Liver (tissue), 9 donors: ENCODE data around the gene SRC. TPM values are rescaled to one million over a fixed set of nuclear protein-coding genes. Genes with fewer than 3 reads are reported as not detected.

Experiments used
- DNase-seq: peaks from one replicate; pipeline ENCODE4 v3.0.0-alpha.2; 2017; ENCODE audit warnings: low spot score
- H3K27ac ChIP-seq, 2 donors: one replicate each; pipeline ENCODE4 v1.7.0; 2013; ENCODE audit warnings: inconsistent platforms in 2 of 2, low read length in 2 of 2, control low read depth in 1 of 2, low read depth in 1 of 2, mild to moderate bottlenecking in 1 of 2
- H3K27me3 ChIP-seq, 4 donors: one replicate each; pipeline versions ENCODE4 v1.6.1 to v1.7.0; 2013; ENCODE audit warnings: low read length in 3 of 4, inconsistent platforms in 1 of 4, mild to moderate bottlenecking in 1 of 4, moderate library complexity in 1 of 4; ENCODE audit not compliant: control insufficient read depth in 4 of 4, insufficient read depth in 4 of 4
- H3K36me3 ChIP-seq, 4 donors: one replicate each; pipeline versions ENCODE4 v1.6.1 to v1.7.0; 2013; ENCODE audit warnings: low read length in 3 of 4, mild to moderate bottlenecking in 3 of 4, low read depth in 1 of 4, moderate library complexity in 1 of 4; ENCODE audit not compliant: control insufficient read depth in 4 of 4, insufficient read depth in 3 of 4
- H3K4me1 ChIP-seq, 4 donors: one replicate each; pipeline versions ENCODE4 v1.6.1 to v1.7.0; 2013; ENCODE audit warnings: low read length in 3 of 4, mild to moderate bottlenecking in 3 of 4, moderate library complexity in 1 of 4; ENCODE audit not compliant: control insufficient read depth in 4 of 4, insufficient read depth in 4 of 4
- H3K4me3 ChIP-seq, 3 donors: one replicate each; pipeline versions ENCODE4 v1.6.1 to v1.7.0; 2013; ENCODE audit warnings: low read length in 3 of 3, control low read depth in 1 of 3, low read depth in 1 of 3, mild to moderate bottlenecking in 1 of 3
- H3K9ac ChIP-seq, 2 donors: one replicate each; pipeline ENCODE4 v1.7.0; 2013; ENCODE audit warnings: low read length in 2 of 2, mild to moderate bottlenecking in 2 of 2, moderate library complexity in 2 of 2, control low read depth in 1 of 2, low read depth in 1 of 2
- H3K9me3 ChIP-seq, 4 donors: one replicate each; pipeline versions ENCODE4 v1.6.1 to v1.7.0; 2013; ENCODE audit warnings: low read length in 3 of 4; ENCODE audit not compliant: control insufficient read depth in 4 of 4
- EGR1 ChIP-seq, 2 donors: IDR thresholded peaks; 2 replicates each; pipeline ENCODE4 v1.6.1; 2016 to 2018; ENCODE audit warnings: antibody characterized with exemption in 2 of 2, low read depth in 2 of 2
- FOXA2 ChIP-seq: IDR thresholded peaks from 2 replicates; pipeline ENCODE4 v1.6.1; 2016; ENCODE audit warnings: antibody characterized with exemption
- HNF4A ChIP-seq, 2 donors: conservative IDR thresholded peaks; 2 replicates each; pipeline ENCODE4 v1.6.1; 2016; ENCODE audit warnings: antibody characterized with exemption in 2 of 2, mild to moderate bottlenecking in 2 of 2
- HNF4G ChIP-seq: IDR thresholded peaks from 2 replicates; pipeline ENCODE4 v1.6.1; 2016; ENCODE audit warnings: antibody characterized with exemption
- JUND ChIP-seq, 2 donors: IDR thresholded peaks; 2 replicates each; pipeline ENCODE4 v1.6.1; 2016; ENCODE audit warnings: antibody characterized with exemption in 2 of 2
- NR2F2 ChIP-seq: IDR thresholded peaks from 2 replicates; pipeline ENCODE4 v1.6.1; 2016; ENCODE audit warnings: antibody characterized with exemption
- RXRA ChIP-seq, 2 donors: IDR thresholded peaks; 2 replicates each; pipeline ENCODE4 v1.6.1; 2017 to 2018; ENCODE audit warnings: antibody characterized with exemption in 2 of 2, mild to moderate bottlenecking in 1 of 2
- SP1 ChIP-seq: IDR thresholded peaks from 2 replicates; pipeline ENCODE4 v1.6.1; 2018; ENCODE audit warnings: antibody characterized with exemption, mild to moderate bottlenecking
- TAF1 ChIP-seq: conservative IDR thresholded peaks from 2 replicates; pipeline ENCODE4 v1.6.1; 2016; ENCODE audit warnings: antibody characterized with exemption, mild to moderate bottlenecking
- YY1 ChIP-seq: IDR thresholded peaks from 2 replicates; pipeline ENCODE4 v1.6.1; 2016; ENCODE audit warnings: antibody characterized with exemption, mild to moderate bottlenecking
- WGBS: extraction: QIAGEN DNeasy Blood & Tissue Kit; methylation state at CpG from one replicate; pipeline ENCODE4 v1.1.7; 2013; 5-methylcytosine and 5-hydroxymethylcytosine counted together
- polyA plus RNA-seq, 2 donors: library from polyadenylated mRNA; stranded (reverse) in 1 of 2; unstranded in 1 of 2; fragments of 200-250 nt in 1 of 2; fragments of >200 nt in 1 of 2; fragmentation: Nextera tagmentation in 1 of 2; extraction: Ambion mirVana in 1 of 2; gene quantifications; one replicate each; pipeline versions ENCODE4 v1.2.1 to v1.2.3, GENCODE V29; 2013 to 2015
- total RNA-seq, 2 donors: library from RNA; depleted of rRNA; stranded (reverse); fragments of >200 nt; gene quantifications; one replicate each; pipeline ENCODE4 v1.2.3, GENCODE V29; 2014
- TF ChIP-seq, protein P1 (sequence below): IDR thresholded peaks from 2 replicates; pipeline ENCODE4 v1.6.1; 2016; ENCODE audit warnings: antibody characterized with exemption
- TF ChIP-seq, protein P2 (sequence below): IDR thresholded peaks from 2 replicates; pipeline ENCODE4 v1.6.1; 2016; ENCODE audit warnings: antibody characterized with exemption
- TF ChIP-seq, protein P3 (sequence below): fragments of 150-350 bp; IDR thresholded peaks from 2 replicates; pipeline ENCODE4 v1.5.1; 2017; ENCODE audit warnings: improper control_type of control experiment, low read depth, low read length; ENCODE audit not compliant: missing input control
- donor health status: healthy.
- donor health status: healthy.
- donor health status: healthy.
- donor health status: healthy.
- donor health status: healthy.

The SRC gene
- total and polyA plus RNA-seq, 4 donors: 3.3 to 21.2 (median 5.4) TPM

DNA sequence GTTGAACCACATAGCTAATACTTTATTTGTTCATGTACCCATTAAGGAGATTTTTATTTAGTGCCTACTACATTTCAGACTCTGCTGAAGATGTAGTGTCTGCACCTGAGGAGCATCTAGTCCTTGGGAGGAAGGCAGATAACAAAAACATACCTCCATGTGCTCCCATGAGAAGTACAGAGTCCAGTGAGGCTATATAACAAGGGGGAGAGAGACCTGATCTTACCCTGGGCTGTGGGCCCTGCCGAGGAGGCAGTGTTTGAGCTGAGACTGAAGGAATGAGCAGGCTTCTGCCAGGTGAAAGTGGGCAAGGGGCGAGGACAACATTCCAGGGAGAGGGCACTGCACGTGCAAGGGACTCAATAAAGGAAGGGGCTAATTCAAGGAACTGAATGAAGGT is 44.4 kb upstream of the SRC start:
- WGBS: 97% methylated on average over 3 of the region's 3 CpGs
- no peaks in the 10 kb centered on the region for H3K27me3 ChIP-seq
- no peak overlapping the region for H3K27ac ChIP-seq
- TF ChIP-seq NR2F2 (no peak), HNF4G (no peak), YY1 (no peak), JUND (IDR thresholded peaks at IDR 0.05) (no peak), SP1 (no peak), RXRA (IDR thresholded peaks at IDR 0.05) (no peak), EGR1 (IDR thresholded peaks at IDR 0.05; ENCODE audit: low read depth in 2 of 2) (no peak), HNF4A (conservative IDR thresholded peaks at IDR 0.05) (no peak), FOXA2 (no peak)
- TF ChIP-seq, protein P1, sequence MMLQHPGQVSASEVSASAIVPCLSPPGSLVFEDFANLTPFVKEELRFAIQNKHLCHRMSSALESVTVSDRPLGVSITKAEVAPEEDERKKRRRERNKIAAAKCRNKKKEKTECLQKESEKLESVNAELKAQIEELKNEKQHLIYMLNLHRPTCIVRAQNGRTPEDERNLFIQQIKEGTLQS: no peak
- TF ChIP-seq, protein P2, sequence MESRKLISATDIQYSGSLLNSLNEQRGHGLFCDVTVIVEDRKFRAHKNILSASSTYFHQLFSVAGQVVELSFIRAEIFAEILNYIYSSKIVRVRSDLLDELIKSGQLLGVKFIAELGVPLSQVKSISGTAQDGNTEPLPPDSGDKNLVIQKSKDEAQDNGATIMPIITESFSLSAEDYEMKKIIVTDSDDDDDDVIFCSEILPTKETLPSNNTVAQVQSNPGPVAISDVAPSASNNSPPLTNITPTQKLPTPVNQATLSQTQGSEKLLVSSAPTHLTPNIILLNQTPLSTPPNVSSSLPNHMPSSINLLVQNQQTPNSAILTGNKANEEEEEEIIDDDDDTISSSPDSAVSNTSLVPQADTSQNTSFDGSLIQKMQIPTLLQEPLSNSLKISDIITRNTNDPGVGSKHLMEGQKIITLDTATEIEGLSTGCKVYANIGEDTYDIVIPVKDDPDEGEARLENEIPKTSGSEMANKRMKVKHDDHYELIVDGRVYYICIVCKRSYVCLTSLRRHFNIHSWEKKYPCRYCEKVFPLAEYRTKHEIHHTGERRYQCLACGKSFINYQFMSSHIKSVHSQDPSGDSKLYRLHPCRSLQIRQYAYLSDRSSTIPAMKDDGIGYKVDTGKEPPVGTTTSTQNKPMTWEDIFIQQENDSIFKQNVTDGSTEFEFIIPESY: no peak
- TF ChIP-seq, protein P3, sequence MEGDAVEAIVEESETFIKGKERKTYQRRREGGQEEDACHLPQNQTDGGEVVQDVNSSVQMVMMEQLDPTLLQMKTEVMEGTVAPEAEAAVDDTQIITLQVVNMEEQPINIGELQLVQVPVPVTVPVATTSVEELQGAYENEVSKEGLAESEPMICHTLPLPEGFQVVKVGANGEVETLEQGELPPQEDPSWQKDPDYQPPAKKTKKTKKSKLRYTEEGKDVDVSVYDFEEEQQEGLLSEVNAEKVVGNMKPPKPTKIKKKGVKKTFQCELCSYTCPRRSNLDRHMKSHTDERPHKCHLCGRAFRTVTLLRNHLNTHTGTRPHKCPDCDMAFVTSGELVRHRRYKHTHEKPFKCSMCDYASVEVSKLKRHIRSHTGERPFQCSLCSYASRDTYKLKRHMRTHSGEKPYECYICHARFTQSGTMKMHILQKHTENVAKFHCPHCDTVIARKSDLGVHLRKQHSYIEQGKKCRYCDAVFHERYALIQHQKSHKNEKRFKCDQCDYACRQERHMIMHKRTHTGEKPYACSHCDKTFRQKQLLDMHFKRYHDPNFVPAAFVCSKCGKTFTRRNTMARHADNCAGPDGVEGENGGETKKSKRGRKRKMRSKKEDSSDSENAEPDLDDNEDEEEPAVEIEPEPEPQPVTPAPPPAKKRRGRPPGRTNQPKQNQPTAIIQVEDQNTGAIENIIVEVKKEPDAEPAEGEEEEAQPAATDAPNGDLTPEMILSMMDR: no peak
- peaks cover 4 to 20% (median 16%) of the 10 kb centered on the region in 4 donors for H3K36me3 ChIP-seq
- no peak overlapping the region for H3K4me3 ChIP-seq
- H3K4me1 ChIP-seq: peaks cover 0 to 2% (median 0%) of the 10 kb centered on the region in 4 donors
- H3K9me3 ChIP-seq: no peaks in the 10 kb centered on the region
- no peak overlapping the region for H3K9ac ChIP-seq
- no peak for DNase-seq

DNA sequence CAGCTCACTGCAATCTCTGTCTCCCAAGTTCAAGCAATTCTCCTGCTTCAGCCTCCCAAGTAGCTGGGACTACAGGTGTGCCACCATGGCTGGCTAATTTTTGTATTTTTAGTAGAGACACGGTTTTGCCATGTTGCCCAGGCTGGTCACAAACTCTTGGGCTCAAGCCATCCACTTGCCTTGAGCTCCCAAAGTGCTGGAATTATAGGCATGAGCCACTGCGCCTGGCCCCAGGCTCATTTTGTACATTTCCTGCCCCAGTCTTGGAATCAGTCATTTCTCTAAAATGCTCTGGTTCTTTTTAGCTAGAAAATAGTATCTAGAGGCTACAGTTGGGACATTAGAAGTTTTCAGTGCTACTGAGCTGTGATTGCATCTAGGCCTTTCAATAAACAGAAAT is 43.0 kb upstream of the SRC start:
- Histone ChIP-seq H3K27ac (no peak overlapping the region), H3K9ac (no peak overlapping the region), H3K4me1 (peaks cover 0 to under 1% (median 0%) of the 10 kb centered on the region in 4 donors), H3K9me3 (no peaks in the 10 kb centered on the region), H3K36me3 (peaks cover 4 to 22% (median 19%) of the 10 kb centered on the region in 4 donors), H3K4me3 (no peak overlapping the region), H3K27me3 (no peaks in the 10 kb centered on the region)
- TF ChIP-seq, protein P3: no peak
- TF ChIP-seq HNF4G (no peak), TAF1 (no peak), HNF4A (conservative IDR thresholded peaks at IDR 0.05) (no peak)
- TF ChIP-seq, protein P2: no peak
- 91% methylated on average over 2 of the region's 2 CpGs for WGBS
- DNase-seq: no peak
